ENCODE results near the gene TMEM138.

Gene TMEM138

GRCh38 chr11:61349916-61350315 lies 12.3 kb upstream of the TMEM138 start:
- Histone ChIP-seq H3F3A (ENCODE audit: control insufficient read depth, insufficient read depth) (0 out of 2 replicates have a peak, but pooled peaks cover under 1% of the 10 kb centered on the region), H3K27ac (ENCODE audit: low read depth, low read length) (no peak overlapping the region), H3K9me3 (ENCODE audit: control insufficient read depth, insufficient read depth, low read length) (no peaks in the 10 kb centered on the region), H3K36me3 (ENCODE audit: control insufficient read depth, low read length) (peaks cover 95% of the 10 kb centered on the region), H3K79me2 (ENCODE audit: control insufficient read depth, low read length) (peaks cover 27% of the 10 kb centered on the region), H3K9me2 (replicated peaks; ENCODE audit: control insufficient read depth, low read length) (no peaks in the 10 kb centered on the region), H3K27me3 (ENCODE audit: control insufficient read depth, low read length) (no peaks in the 10 kb centered on the region), H3K4me1 (ENCODE audit: control insufficient read depth, low read length) (peaks cover 19% of the 10 kb centered on the region), H3K4me3 (ENCODE audit: low read length) (no peak overlapping the region), H4K20me1 (ENCODE audit: control insufficient read depth, insufficient read depth, low read depth, low read length) (0 out of 2 replicates have a peak, but pooled peaks cover 5% of the 10 kb centered on the region), H3K4me2 (ENCODE audit: low read length) (no peak overlapping the region)
- TF ChIP-seq EZH2phosphoT487 (IDR thresholded peaks at IDR 0.05; ENCODE audit: borderline replicate concordance, low read length), result no peak
- no peak for TF ChIP-seq CTCF (IDR thresholded peaks at IDR 0.05; ENCODE audit: low read depth, low read length, poor library complexity, severe bottlenecking)

- Histone ChIP-seq H3K79me2 (ENCODE audit: control insufficient read depth, low read length) (peaks cover 31% of the 10 kb centered on the region), H3F3A (ENCODE audit: control insufficient read depth, insufficient read depth) (no peaks in the 10 kb centered on the region), H3K4me1 (ENCODE audit: control insufficient read depth, low read length) (peaks cover 23% of the 10 kb centered on the region), H3K9me3 (ENCODE audit: control insufficient read depth, insufficient read depth, low read length) (no peaks in the 10 kb centered on the region), H3K27ac (ENCODE audit: low read depth, low read length) (no peak overlapping the region), H3K4me2 (ENCODE audit: low read length) (no peak overlapping the region), H4K20me1 (ENCODE audit: control insufficient read depth, insufficient read depth, low read depth, low read length) (0 out of 2 replicates have a peak, but pooled peaks cover 5% of the 10 kb centered on the region), H3K4me3 (ENCODE audit: low read length) (no peak overlapping the region), H3K36me3 (ENCODE audit: control insufficient read depth, low read length) (peaks cover 96% of the 10 kb centered on the region), H3K9me2 (replicated peaks; ENCODE audit: control insufficient read depth, low read length) (no peaks in the 10 kb centered on the region), H3K27me3 (ENCODE audit: control insufficient read depth, low read length) (no peaks in the 10 kb centered on the region)
- TF ChIP-seq EZH2phosphoT487 (IDR thresholded peaks at IDR 0.05; ENCODE audit: borderline replicate concordance, low read length) (no peak), CTCF (IDR thresholded peaks at IDR 0.05; ENCODE audit: low read depth, low read length, poor library complexity, severe bottlenecking) (no peak)
These were observed 11.8 kb upstream of the TMEM138 start for GRCh38 chr11:61350336-61350735.

GRCh38 chr11:61350803-61351202 lies 11.4 kb upstream of the TMEM138 start:
- Histone ChIP-seq H3K36me3 (ENCODE audit: control insufficient read depth, low read length) (peaks cover 97% of the 10 kb centered on the region), H3K27ac (ENCODE audit: low read depth, low read length) (no peak overlapping the region), H4K20me1 (ENCODE audit: control insufficient read depth, insufficient read depth, low read depth, low read length) (0 out of 2 replicates have a peak, but pooled peaks cover 5% of the 10 kb centered on the region), H3K9me2 (replicated peaks; ENCODE audit: control insufficient read depth, low read length) (no peaks in the 10 kb centered on the region), H3K79me2 (ENCODE audit: control insufficient read depth, low read length) (peaks cover 36% of the 10 kb centered on the region), H3K9me3 (ENCODE audit: control insufficient read depth, insufficient read depth, low read length) (no peaks in the 10 kb centered on the region), H3K4me2 (ENCODE audit: low read length) (no peak overlapping the region), H3K4me1 (ENCODE audit: control insufficient read depth, low read length) (peaks cover 28% of the 10 kb centered on the region), H3F3A (ENCODE audit: control insufficient read depth, insufficient read depth) (no peaks in the 10 kb centered on the region; the same call in 1 of the 2 replicates), H3K27me3 (ENCODE audit: control insufficient read depth, low read length) (no peaks in the 10 kb centered on the region), H3K4me3 (ENCODE audit: low read length) (no peak overlapping the region)
- no peak for TF ChIP-seq EZH2phosphoT487 (IDR thresholded peaks at IDR 0.05; ENCODE audit: borderline replicate concordance, low read length)

- 0 out of 2 replicates have a peak, but pooled peaks cover 5% of the 10 kb centered on the region for H4K20me1 ChIP-seq (ENCODE audit: control insufficient read depth, insufficient read depth, low read depth, low read length)
- H3K36me3 ChIP-seq (ENCODE audit: control insufficient read depth, low read length), result peaks cover 93% of the 10 kb centered on the region
- no peaks in the 10 kb centered on the region for H3K27me3 ChIP-seq (ENCODE audit: control insufficient read depth, low read length)
- TF ChIP-seq CTCF (IDR thresholded peaks at IDR 0.05; ENCODE audit: low read depth, low read length, poor library complexity, severe bottlenecking) (no peak), EZH2phosphoT487 (IDR thresholded peaks at IDR 0.05; ENCODE audit: borderline replicate concordance, low read length) (no peak)
- H3K9me2 ChIP-seq (replicated peaks; ENCODE audit: control insufficient read depth, low read length), result no peaks in the 10 kb centered on the region
- H3K4me1 ChIP-seq (ENCODE audit: control insufficient read depth, low read length), result peaks cover 40% of the 10 kb centered on the region
- peaks cover 9% of the 10 kb centered on the region for H3F3A ChIP-seq (ENCODE audit: control insufficient read depth, insufficient read depth)
- peaks cover 38% of the 10 kb centered on the region for H3K79me2 ChIP-seq (ENCODE audit: control insufficient read depth, low read length)
- H3K4me3 ChIP-seq (ENCODE audit: low read length), result no peak overlapping the region
- H3K4me2 ChIP-seq (ENCODE audit: low read length), result no peak overlapping the region
- no peak overlapping the region for H3K27ac ChIP-seq (ENCODE audit: low read depth, low read length)
- H3K9me3 ChIP-seq (ENCODE audit: control insufficient read depth, insufficient read depth, low read length), result no peaks in the 10 kb centered on the region
These were observed 10.1 kb upstream of the TMEM138 start for GRCh38 chr11:61352038-61352437.
